OCI-M1 (cell line): ENCODE data around the gene PRR7.
"Not testable (repeated sequence)": the region's sequence is repeated elsewhere in the genome, so short reads cannot be mapped to it uniquely, and the experiment has no call there.

ENCODE experiments used
- DNase-seq: peaks from one replicate; lab custom pipeline; 2025; lab: John Stamatoyannopoulos, UW

Gene PRR7

GRCh38 chr5:177446200-177447065 lies at the start of gene PRR7:
TSS of gene PRR7 (plus strand) at chr5:177446814. CDS start at chr5:177455068, 8,254 bp downstream.
- peak; percentile 76 for DNase-seq

- DNase-seq: no peak
Measured at GRCh38 chr5:177397875-177398390, 48.7 kb upstream of the PRR7 start.

- no peak for DNase-seq
Measured at GRCh38 chr5:177399997-177400868, 46.4 kb upstream of the PRR7 start, which contains the start of gene PFN3. TSS of gene PFN3 (minus strand) at chr5:177400661. CDS start at chr5:177400576, 85 bp downstream.

- no peak for DNase-seq
Measured at GRCh38 chr5:177402271-177403043, 44.2 kb upstream of the PRR7 start.

- peak; percentile 64 for DNase-seq
Measured at GRCh38 chr5:177403102-177403791, 43.4 kb upstream of the PRR7 start.

GRCh38 chr5:177403792-177404640 lies 42.6 kb upstream of the PRR7 start:
- peak; percentile 91 for DNase-seq

GRCh38 chr5:177404641-177405179 lies 41.9 kb upstream of the PRR7 start:
- no peak for DNase-seq

GRCh38 chr5:177405312-177405711 lies 41.3 kb upstream of the PRR7 start:
- DNase-seq: no peak

GRCh38 chr5:177405805-177406204 lies 40.8 kb upstream of the PRR7 start:
- no peak for DNase-seq

GRCh38 chr5:177409043-177409801 lies 37.4 kb upstream of the PRR7 start, which contains the start of gene F12:
TSS of gene F12 (minus strand) at chr5:177409564. CDS start at chr5:177409527, 37 bp downstream.
- no peak for DNase-seq

- DNase-seq: no peak
Measured at GRCh38 chr5:177410575-177410974, 36.0 kb upstream of the PRR7 start.

GRCh38 chr5:177412603-177413233 lies 33.9 kb upstream of the PRR7 start:
- DNase-seq: no peak

GRCh38 chr5:177414481-177414880 lies 32.1 kb upstream of the PRR7 start:
- no peak for DNase-seq

- DNase-seq: not testable (repeated sequence)
Measured at GRCh38 chr5:177417081-177417480, 29.5 kb upstream of the PRR7 start.

- no peak for DNase-seq
Measured at GRCh38 chr5:177419046-177419445, 27.6 kb upstream of the PRR7 start.

GRCh38 chr5:177420472-177420871 lies 26.1 kb upstream of the PRR7 start:
- not testable (repeated sequence) for DNase-seq

GRCh38 chr5:177421062-177421798 lies 25.4 kb upstream of the PRR7 start:
- no peak for DNase-seq

- DNase-seq: no peak
Measured at GRCh38 chr5:177423671-177424070, 22.9 kb upstream of the PRR7 start.
